ENCODE results near the gene ZNF253.

Gene ZNF253

GRCh38 chr19:19873381-19873780 is 7.7 kb downstream of the ZNF253 start:
- TF ChIP-seq GATA3 (IDR thresholded peaks at IDR 0.05; ENCODE audit: low read depth, low read length), result no peak
- TF ChIP-seq GATA2 (IDR thresholded peaks at IDR 0.05; ENCODE audit: low read depth, low read length), result no peak

GRCh38 chr19:19877724-19878123 is 12.0 kb downstream of the ZNF253 start:
- TF ChIP-seq GATA3 (IDR thresholded peaks at IDR 0.05; ENCODE audit: low read depth, low read length), result no peak
- no peak for TF ChIP-seq GATA2 (IDR thresholded peaks at IDR 0.05; ENCODE audit: low read depth, low read length)

- no peak for TF ChIP-seq GATA3 (IDR thresholded peaks at IDR 0.05; ENCODE audit: low read depth, low read length)
- no peak for TF ChIP-seq GATA2 (IDR thresholded peaks at IDR 0.05; ENCODE audit: low read depth, low read length)
Observed at GRCh38 chr19:19884583-19884982, 18.9 kb downstream of the ZNF253 start.

GRCh38 chr19:19900139-19900728 is 34.6 kb downstream of the ZNF253 start:
- TF ChIP-seq GATA3 (IDR thresholded peaks at IDR 0.05; ENCODE audit: low read depth, low read length), result no peak
- TF ChIP-seq GATA2 (IDR thresholded peaks at IDR 0.05; ENCODE audit: low read depth, low read length), result no peak

GRCh38 chr19:19900729-19901444 is 35.2 kb downstream of the ZNF253 start, which contains the start of gene ZNF93:
TSS of gene ZNF93 (plus strand) at chr19:19900946. CDS start at chr19:19901089, 143 bp downstream.
- TF ChIP-seq GATA2 (IDR thresholded peaks at IDR 0.05; ENCODE audit: low read depth, low read length) (no peak), GATA3 (IDR thresholded peaks at IDR 0.05; ENCODE audit: low read depth, low read length) (no peak)

GRCh38 chr19:19909654-19910053 is 44.0 kb downstream of the ZNF253 start:
- no peak for TF ChIP-seq GATA3 (IDR thresholded peaks at IDR 0.05; ENCODE audit: low read depth, low read length)
- no peak for TF ChIP-seq GATA2 (IDR thresholded peaks at IDR 0.05; ENCODE audit: low read depth, low read length)

GRCh38 chr19:19911150-19911549 is 45.5 kb downstream of the ZNF253 start:
- TF ChIP-seq GATA3 (IDR thresholded peaks at IDR 0.05; ENCODE audit: low read depth, low read length) (no peak), GATA2 (IDR thresholded peaks at IDR 0.05; ENCODE audit: low read depth, low read length) (no peak)

GRCh38 chr19:19914596-19914995 is 48.9 kb downstream of the ZNF253 start:
- TF ChIP-seq GATA2 (IDR thresholded peaks at IDR 0.05; ENCODE audit: low read depth, low read length) (no peak), GATA3 (IDR thresholded peaks at IDR 0.05; ENCODE audit: low read depth, low read length) (no peak)

GRCh38 chr19:19937403-19937802 is 71.7 kb downstream of the ZNF253 start:
- TF ChIP-seq GATA3 (IDR thresholded peaks at IDR 0.05; ENCODE audit: low read depth, low read length), result no peak

GRCh38 chr19:19938449-19938848 is 72.8 kb downstream of the ZNF253 start:
- TF ChIP-seq GATA3 (IDR thresholded peaks at IDR 0.05; ENCODE audit: low read depth, low read length) (no peak), GATA2 (IDR thresholded peaks at IDR 0.05; ENCODE audit: low read depth, low read length) (no peak)

- TF ChIP-seq GATA2 (IDR thresholded peaks at IDR 0.05; ENCODE audit: low read depth, low read length) (no peak), GATA3 (IDR thresholded peaks at IDR 0.05; ENCODE audit: low read depth, low read length) (no peak)
Observed at GRCh38 chr19:19943848-19944582, 78.3 kb downstream of the ZNF253 start.
